Muscle layer of colon (tissue), 2 donors: ENCODE results near the gene TBC1D9.

ENCODE experiments used
- H3K27ac ChIP-seq: one replicate; pipeline ENCODE4 v1.7.0; 2013; ENCODE audit warnings: low read depth, mild to moderate bottlenecking, low read length, moderate library complexity
- H3K27me3 ChIP-seq, 2 donors: one replicate each; pipeline ENCODE4 v1.7.0; 2013; ENCODE audit warnings: low read length in 2 of 2, mild to moderate bottlenecking in 2 of 2; ENCODE audit not compliant: insufficient read depth in 2 of 2, control insufficient read depth in 1 of 2
- H3K36me3 ChIP-seq: one replicate; pipeline ENCODE4 v1.7.0; 2013; ENCODE audit warnings: mild to moderate bottlenecking, low read length; ENCODE audit not compliant: insufficient read depth
- H3K4me1 ChIP-seq: one replicate; pipeline ENCODE4 v1.7.0; 2013; ENCODE audit warnings: mild to moderate bottlenecking, low read length; ENCODE audit not compliant: insufficient read depth
- H3K4me3 ChIP-seq, 2 donors: one replicate each; pipeline ENCODE4 v1.7.0; 2013; ENCODE audit warnings: low read length in 2 of 2, low read depth in 1 of 2, mild to moderate bottlenecking in 1 of 2, moderate library complexity in 1 of 2
- H3K9ac ChIP-seq: one replicate; pipeline ENCODE4 v1.7.0; 2013; ENCODE audit warnings: low read length
- H3K9me3 ChIP-seq: one replicate; pipeline ENCODE4 v1.7.0; 2013; ENCODE audit warnings: mild to moderate bottlenecking, low read length
- donor health status: abdominal sarcoma.
- donor health status: Adenocarcinoma of cecum.

TBC1D9 gene

DNA sequence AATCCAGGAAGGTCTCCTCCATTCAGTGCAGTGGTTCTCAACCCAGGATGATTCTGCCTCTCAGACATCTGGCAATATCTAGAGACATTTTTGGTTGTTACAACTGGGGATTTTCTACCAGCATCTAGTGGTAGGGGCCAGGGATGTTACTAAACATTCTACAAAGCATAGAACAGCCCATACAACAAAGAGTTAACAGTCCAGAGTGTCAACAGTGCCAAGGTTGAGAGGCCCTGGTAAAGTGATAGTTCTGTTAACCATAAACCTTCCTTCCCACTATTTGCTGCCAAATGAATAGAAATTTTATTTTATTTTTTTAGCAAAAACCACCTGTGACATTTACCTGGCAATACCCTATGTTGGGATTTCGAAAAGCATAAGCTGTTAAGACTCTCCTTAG lies 94.6 kb downstream of the TBC1D9 start:
- H3K9ac ChIP-seq, result no peak overlapping the region
- H3K27ac ChIP-seq, result no peak overlapping the region
- H3K36me3 ChIP-seq, result peaks cover 11% of the 10 kb centered on the region
- no peak overlapping the region for H3K4me3 ChIP-seq
- no peaks in the 10 kb centered on the region for H3K4me1 ChIP-seq
- H3K9me3 ChIP-seq, result no peaks in the 10 kb centered on the region
- H3K27me3 ChIP-seq, result no peaks in the 10 kb centered on the region

- no peak overlapping the region for H3K27ac ChIP-seq
- no peaks in the 10 kb centered on the region for H3K4me1 ChIP-seq
- H3K27me3 ChIP-seq, result no peaks in the 10 kb centered on the region
- H3K9me3 ChIP-seq, result no peaks in the 10 kb centered on the region
- no peak overlapping the region for H3K4me3 ChIP-seq
- peaks cover 11% of the 10 kb centered on the region for H3K36me3 ChIP-seq
- no peak overlapping the region for H3K9ac ChIP-seq
These were observed 96.1 kb downstream of the TBC1D9 start for GRCh38 chr4:140659943-140660700.

DNA sequence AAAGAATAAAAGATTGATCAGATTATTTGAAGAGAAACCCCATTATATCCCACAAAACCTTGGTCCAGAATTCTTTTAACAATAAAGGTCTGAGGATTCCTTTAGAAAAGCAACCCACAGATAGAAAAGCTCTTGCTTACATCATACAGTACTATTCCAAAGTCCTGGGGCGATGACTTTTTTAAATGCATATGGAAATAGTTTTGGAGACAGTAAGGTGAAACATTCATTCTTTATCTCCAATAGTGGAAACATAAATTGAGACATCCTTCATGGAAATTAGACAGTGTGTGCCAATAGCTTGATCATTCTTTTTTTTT lies 101.7 kb downstream of the TBC1D9 start:
- Histone ChIP-seq H3K27ac (no peak overlapping the region), H3K36me3 (peaks cover 11% of the 10 kb centered on the region), H3K4me1 (no peaks in the 10 kb centered on the region), H3K4me3 (no peak overlapping the region), H3K9ac (no peak overlapping the region), H3K9me3 (no peaks in the 10 kb centered on the region), H3K27me3 (no peaks in the 10 kb centered on the region)

DNA sequence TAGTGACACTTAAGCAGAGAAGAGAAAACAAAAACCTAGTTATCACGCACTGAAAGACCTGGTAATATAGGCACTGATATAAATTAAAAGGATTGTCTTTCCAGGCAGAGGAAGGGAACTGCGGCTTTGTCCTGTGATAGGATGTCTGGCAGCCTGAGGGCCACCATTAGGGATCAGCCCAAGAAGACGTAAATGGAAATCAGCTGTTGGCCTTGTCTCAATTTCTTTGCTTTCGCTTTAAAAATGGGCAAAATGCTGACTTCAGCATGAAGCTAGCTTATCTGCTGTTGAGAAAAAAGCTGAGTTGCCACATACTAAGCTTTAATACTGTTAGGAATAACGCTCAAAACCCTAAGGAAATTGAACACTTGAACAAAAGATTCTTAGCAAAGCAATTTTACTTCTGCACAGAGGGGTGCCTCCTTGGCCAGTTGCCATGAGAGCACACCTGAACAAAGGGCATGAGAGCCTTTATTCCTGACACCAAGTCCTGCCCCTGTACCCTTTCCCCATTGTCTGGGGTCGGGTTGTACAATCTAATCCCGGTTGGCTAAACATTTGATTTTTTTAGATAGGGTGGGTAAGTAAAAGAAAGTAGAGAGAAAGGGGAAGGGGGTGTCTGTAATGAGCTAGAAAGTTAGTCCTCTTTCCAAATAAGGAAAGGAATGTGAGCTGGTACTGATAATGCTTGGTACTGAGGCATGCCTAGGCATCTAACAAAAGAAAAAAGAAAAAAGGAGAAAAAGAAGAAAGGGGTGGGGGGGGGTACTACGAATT lies 102.3 kb downstream of the TBC1D9 start:
- Histone ChIP-seq H3K4me3 (no peak overlapping the region), H3K36me3 (peaks cover 11% of the 10 kb centered on the region), H3K9ac (no peak overlapping the region), H3K9me3 (no peaks in the 10 kb centered on the region), H3K4me1 (no peaks in the 10 kb centered on the region), H3K27me3 (no peaks in the 10 kb centered on the region), H3K27ac (no peak overlapping the region)

- Histone ChIP-seq H3K27me3 (no peaks in the 10 kb centered on the region), H3K9me3 (no peaks in the 10 kb centered on the region), H3K36me3 (peaks cover 10% of the 10 kb centered on the region), H3K9ac (no peak overlapping the region), H3K4me3 (no peak overlapping the region), H3K4me1 (no peaks in the 10 kb centered on the region), H3K27ac (no peak overlapping the region)
These were observed 103.6 kb downstream of the TBC1D9 start for GRCh38 chr4:140652601-140653000.

DNA sequence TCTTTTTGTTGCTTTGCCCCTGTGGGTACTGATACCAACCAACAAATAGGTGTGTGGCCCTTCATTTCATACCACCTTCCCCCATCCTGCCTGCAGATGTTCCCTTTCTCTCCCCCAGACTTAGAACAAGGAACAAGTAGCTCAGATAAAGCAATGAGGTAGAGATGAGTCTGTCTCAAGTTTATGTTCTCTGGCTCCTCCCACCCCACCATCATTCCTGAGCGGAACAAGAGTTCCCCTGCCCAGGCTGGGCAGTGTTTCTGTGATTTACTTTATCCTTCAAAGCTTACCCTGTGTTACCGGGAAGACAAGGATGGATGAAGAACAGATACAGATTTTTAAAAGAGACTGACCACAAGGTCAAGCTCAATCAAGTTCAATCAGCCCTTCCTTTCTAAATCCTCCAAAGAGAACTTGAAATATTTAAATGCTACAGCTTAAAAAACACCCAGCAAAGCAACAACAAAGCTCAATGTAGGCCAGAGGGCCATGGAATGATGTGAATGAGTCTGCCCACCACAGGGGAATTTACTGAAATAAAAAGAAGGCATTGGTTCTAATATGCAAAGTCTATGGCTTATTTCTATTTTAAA lies 107.4 kb downstream of the TBC1D9 start:
- H3K36me3 ChIP-seq, result no peaks in the 10 kb centered on the region
- H3K9me3 ChIP-seq, result no peaks in the 10 kb centered on the region
- no peak overlapping the region for H3K4me3 ChIP-seq
- no peak overlapping the region for H3K9ac ChIP-seq
- H3K27ac ChIP-seq, result no peak overlapping the region
- H3K27me3 ChIP-seq, result no peaks in the 10 kb centered on the region
- H3K4me1 ChIP-seq, result no peaks in the 10 kb centered on the region

- Histone ChIP-seq H3K9ac (no peak overlapping the region), H3K4me1 (no peaks in the 10 kb centered on the region), H3K27ac (no peak overlapping the region), H3K27me3 (no peaks in the 10 kb centered on the region), H3K36me3 (no peaks in the 10 kb centered on the region), H3K4me3 (no peak overlapping the region), H3K9me3 (no peaks in the 10 kb centered on the region)
These were observed 110.4 kb downstream of the TBC1D9 start for GRCh38 chr4:140645614-140646412.

DNA sequence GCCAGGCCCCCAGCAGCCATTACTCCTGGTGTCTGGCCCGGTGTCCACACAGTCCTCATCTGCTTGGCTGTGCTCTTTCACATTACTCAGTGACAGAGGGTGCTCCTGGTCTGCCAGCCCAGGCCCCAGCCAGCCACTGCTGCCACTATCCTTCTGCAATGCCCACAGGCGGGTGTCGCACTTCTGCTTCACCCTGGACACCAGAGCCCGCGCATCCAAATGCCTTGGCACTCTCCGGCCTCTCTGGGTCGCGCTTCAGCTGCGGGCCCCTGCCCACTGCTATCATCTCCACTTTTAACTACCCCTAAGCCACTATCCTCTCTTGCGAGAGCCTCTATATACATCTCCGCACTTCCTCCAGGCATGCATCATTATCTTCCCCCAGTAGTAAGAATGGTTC lies 111.0 kb downstream of the TBC1D9 start:
- Histone ChIP-seq H3K27ac (no peak overlapping the region), H3K9ac (no peak overlapping the region), H3K4me3 (no peak overlapping the region), H3K36me3 (no peaks in the 10 kb centered on the region), H3K27me3 (no peaks in the 10 kb centered on the region), H3K4me1 (no peaks in the 10 kb centered on the region), H3K9me3 (no peaks in the 10 kb centered on the region)

- H3K9me3 ChIP-seq, result no peaks in the 10 kb centered on the region
- no peak overlapping the region for H3K9ac ChIP-seq
- no peaks in the 10 kb centered on the region for H3K36me3 ChIP-seq
- no peak overlapping the region for H3K27ac ChIP-seq
- H3K4me1 ChIP-seq, result no peaks in the 10 kb centered on the region
- no peak overlapping the region for H3K4me3 ChIP-seq
- no peaks in the 10 kb centered on the region for H3K27me3 ChIP-seq
These were observed 111.6 kb downstream of the TBC1D9 start for GRCh38 chr4:140644470-140645185.

DNA sequence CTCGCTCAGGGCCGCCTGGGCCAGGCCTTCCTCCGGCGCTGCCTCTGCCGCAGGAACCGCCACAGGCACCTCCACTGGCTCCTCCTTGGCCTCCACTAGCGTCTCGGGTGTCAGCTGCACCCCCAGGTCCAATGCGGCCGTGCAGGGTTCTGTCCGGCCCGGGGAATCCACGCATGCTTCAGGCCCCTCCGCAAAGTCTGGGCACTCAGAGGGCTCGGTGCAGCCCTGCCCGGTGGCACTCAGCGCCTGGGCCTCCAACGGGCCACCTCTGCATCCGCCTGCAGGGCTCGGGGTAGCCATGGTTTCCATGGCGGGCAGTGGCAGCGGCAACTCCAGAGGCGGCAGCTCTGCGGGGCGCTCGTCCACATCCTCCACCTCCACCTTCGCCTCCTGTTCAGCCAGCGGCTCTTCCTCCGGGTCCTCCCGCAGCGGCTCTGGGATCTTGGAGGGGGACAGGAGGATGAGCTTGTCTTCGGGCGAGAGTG lies 112.6 kb downstream of the TBC1D9 start:
- H3K4me1 ChIP-seq, result no peaks in the 10 kb centered on the region
- H3K9me3 ChIP-seq, result no peaks in the 10 kb centered on the region
- H3K4me3 ChIP-seq, result no peak overlapping the region
- H3K27me3 ChIP-seq, result no peaks in the 10 kb centered on the region
- no peak overlapping the region for H3K9ac ChIP-seq
- no peaks in the 10 kb centered on the region for H3K36me3 ChIP-seq
- no peak overlapping the region for H3K27ac ChIP-seq
